Psoas muscle (tissue), 8 donors: Measurements from ENCODE around the gene ZNF683. TPM values are rescaled to one million over a fixed set of nuclear protein-coding genes. Genes with fewer than 3 reads are reported as not detected.

Source experiments
- ATAC-seq, 4 donors: fragments of 200-7000 bp; cut with Tn5 transposase; one replicate each; pipeline ENCODE4 v1.9.1; 2020; ENCODE audit warnings: moderate library complexity in 3 of 4, mild to moderate bottlenecking in 2 of 4
- DNase-seq, 2 donors: peaks; one replicate each; pipeline ENCODE4 v3.0.0-alpha.2; 2020
- H3K27ac ChIP-seq: fragments of 200-600 bp; one replicate; pipeline ENCODE4 v1.8.0; 2022
- H3K27me3 ChIP-seq, 3 donors: fragments of 200-600 bp in 1 of 3; one replicate each; pipeline versions ENCODE4 v1.6.1 to v1.8.0; 2013 to 2022; ENCODE audit warnings: low read length in 2 of 3, mild to moderate bottlenecking in 2 of 3, moderate library complexity in 1 of 3; ENCODE audit not compliant: insufficient read depth in 3 of 3
- H3K36me3 ChIP-seq, 2 donors: fragments of 200-600 bp in 1 of 2; one replicate each; pipeline versions ENCODE4 v1.6.1 to v1.8.0; 2013 to 2022; ENCODE audit warnings: low read depth in 1 of 2, mild to moderate bottlenecking in 1 of 2, moderate library complexity in 1 of 2; ENCODE audit not compliant: insufficient read depth in 1 of 2
- H3K4me1 ChIP-seq: fragments of 200-600 bp; one replicate; pipeline ENCODE4 v1.8.0; 2022
- H3K4me3 ChIP-seq: fragments of 200-600 bp; one replicate; pipeline ENCODE4 v1.8.0; 2022; ENCODE audit warnings: mild to moderate bottlenecking
- H3K9me3 ChIP-seq: fragments of 200-600 bp; one replicate; pipeline ENCODE4 v1.8.0; 2022
- WGBS, 3 donors: extraction: QIAGEN DNeasy Blood & Tissue Kit; methylation state at CpG; one replicate each; pipeline versions ENCODE4 v1.1.6 to v1.1.7; 2013; 5-methylcytosine and 5-hydroxymethylcytosine counted together
- intact Hi-C, 2 donors: fragments of 100-400 bp; cut with DNase I; formaldehyde crosslinking; loops; one replicate each; pipeline versions ENCODE4 v1.11.0 to v1.14.2; 2022
- polyA plus RNA-seq, 3 donors: library from polyadenylated mRNA; stranded (reverse); fragments of 200-250 nt; gene quantifications; one replicate each; pipeline ENCODE4 v1.2.3, GENCODE V29; 2013
- total RNA-seq, 4 donors: library from RNA; stranded (reverse); fragmentation: NEBNext Ultra II Directional in 2 of 4; extraction: Animal tissue kit (Norgen Biotek cat#: 25700) in 2 of 4; gene quantifications; one replicate each; pipeline versions ENCODE4 v1.2.1 to v1.2.4, GENCODE V29; 2021 to 2023
- TF ChIP-seq, protein P1 (sequence below): fragments of 200-600 bp; IDR thresholded peaks from one replicate; pipeline ENCODE4 v1.8.0; 2022; ENCODE audit warnings: antibody characterized with exemption
- donor health status: healthy with polysubstance abuse.
- donor health status: DM: no; HTN: no; CAD: no; lungs with moderate emphysema.
- donor health status: Bipolar disorder and iron deficiency.
- donor health status: healthy.
- donor health status: DM: yes; HTN: yes; CAD: no.
- donor health status: DM: no; HTN: no; CAD: no.
- donor health status: DM: no; HTN: no; CAD: no.
- donor health status: DM: yes; HTN: yes; CAD: no.

The ZNF683 gene
- total and polyA plus RNA-seq, 7 donors = 0.06 TPM; not detected in 6

DNA sequence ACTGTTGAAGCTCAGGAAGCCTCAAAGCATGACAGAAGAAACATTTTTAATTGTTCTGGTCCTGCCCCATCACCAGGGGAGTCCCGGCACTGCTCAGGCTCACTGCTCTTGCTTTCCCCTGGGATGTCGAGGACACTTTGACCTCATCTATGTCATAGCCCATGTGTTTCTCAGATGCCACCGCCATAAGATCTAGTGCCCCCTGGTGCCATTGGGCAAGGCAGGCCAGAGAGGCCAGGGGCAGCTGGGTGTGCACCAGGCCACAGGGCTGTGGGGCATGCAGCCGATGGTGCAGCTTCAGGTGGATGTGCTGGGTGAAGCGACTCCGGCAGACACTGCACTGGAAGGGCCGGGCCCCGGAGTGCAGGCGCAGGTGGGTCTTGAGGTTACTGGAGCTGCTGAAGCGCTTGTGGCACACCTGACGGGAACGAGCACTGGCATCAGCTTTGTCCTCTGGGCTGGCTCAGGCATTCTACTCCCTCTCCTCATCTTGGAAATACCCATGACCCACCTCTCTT lies 10.9 kb downstream of the ZNF683 start:
- 81 to 90% (median 84%) methylated on average over 12 of the region's 12 CpGs for WGBS, 3 donors
- ATAC-seq (no peak), DNase-seq (peak in 1 of 2 donors; percentile 29)
- Histone ChIP-seq H3K4me3 (no peak overlapping the region), H3K9me3 (no peaks in the 10 kb centered on the region), H3K27me3 (peaks cover 0 to 73% (median 15%) of the 10 kb centered on the region in 3 donors), H3K27ac (no peak overlapping the region), H3K4me1 (no peaks in the 10 kb centered on the region), H3K36me3 (no peaks in the 10 kb centered on the region)
- intact Hi-C loops = no loop called here
- TF ChIP-seq, protein P1, sequence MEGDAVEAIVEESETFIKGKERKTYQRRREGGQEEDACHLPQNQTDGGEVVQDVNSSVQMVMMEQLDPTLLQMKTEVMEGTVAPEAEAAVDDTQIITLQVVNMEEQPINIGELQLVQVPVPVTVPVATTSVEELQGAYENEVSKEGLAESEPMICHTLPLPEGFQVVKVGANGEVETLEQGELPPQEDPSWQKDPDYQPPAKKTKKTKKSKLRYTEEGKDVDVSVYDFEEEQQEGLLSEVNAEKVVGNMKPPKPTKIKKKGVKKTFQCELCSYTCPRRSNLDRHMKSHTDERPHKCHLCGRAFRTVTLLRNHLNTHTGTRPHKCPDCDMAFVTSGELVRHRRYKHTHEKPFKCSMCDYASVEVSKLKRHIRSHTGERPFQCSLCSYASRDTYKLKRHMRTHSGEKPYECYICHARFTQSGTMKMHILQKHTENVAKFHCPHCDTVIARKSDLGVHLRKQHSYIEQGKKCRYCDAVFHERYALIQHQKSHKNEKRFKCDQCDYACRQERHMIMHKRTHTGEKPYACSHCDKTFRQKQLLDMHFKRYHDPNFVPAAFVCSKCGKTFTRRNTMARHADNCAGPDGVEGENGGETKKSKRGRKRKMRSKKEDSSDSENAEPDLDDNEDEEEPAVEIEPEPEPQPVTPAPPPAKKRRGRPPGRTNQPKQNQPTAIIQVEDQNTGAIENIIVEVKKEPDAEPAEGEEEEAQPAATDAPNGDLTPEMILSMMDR = no peak

DNA sequence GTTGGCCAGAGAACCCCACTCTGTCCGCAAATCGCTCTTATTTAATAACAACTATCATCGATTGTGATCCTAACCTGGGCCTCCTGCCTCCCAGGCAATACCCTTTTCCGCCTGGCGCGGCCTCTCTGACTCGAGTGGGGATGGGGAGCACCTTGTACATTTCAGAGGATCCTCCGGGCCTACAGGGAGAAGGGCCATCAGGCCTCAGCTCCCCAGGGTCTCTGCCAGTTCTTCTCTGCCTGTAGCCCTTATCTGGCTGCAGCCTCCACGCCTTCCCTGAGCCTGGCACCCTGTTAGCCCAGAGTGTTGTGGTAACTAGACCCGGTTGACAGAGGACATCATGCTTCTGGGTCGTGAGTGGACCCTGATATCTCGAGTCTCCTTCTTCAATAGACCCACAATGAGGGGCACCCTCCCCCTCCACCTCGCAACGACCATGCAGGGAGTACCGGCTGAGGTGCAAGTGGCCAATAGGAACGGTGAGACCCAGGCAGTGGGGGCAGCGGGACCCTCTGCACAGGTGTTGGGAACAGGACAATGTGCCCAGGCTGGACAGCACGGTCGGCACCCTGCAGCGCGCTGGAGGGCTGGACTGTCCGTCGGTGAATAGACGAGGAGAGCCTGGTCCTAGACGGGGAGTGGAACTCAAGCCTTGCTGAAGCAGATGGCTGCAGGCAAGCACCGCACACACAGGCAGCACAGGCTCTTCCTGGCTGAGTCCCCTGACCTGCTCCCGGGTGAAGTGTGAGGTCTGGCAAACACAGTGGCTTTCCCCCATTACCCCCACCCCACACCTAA lies 11.5 kb downstream of the ZNF683 start:
- ATAC-seq = no peak
- H3K4me1 ChIP-seq = no peaks in the 10 kb centered on the region
- no peaks in the 10 kb centered on the region for H3K9me3 ChIP-seq

DNA sequence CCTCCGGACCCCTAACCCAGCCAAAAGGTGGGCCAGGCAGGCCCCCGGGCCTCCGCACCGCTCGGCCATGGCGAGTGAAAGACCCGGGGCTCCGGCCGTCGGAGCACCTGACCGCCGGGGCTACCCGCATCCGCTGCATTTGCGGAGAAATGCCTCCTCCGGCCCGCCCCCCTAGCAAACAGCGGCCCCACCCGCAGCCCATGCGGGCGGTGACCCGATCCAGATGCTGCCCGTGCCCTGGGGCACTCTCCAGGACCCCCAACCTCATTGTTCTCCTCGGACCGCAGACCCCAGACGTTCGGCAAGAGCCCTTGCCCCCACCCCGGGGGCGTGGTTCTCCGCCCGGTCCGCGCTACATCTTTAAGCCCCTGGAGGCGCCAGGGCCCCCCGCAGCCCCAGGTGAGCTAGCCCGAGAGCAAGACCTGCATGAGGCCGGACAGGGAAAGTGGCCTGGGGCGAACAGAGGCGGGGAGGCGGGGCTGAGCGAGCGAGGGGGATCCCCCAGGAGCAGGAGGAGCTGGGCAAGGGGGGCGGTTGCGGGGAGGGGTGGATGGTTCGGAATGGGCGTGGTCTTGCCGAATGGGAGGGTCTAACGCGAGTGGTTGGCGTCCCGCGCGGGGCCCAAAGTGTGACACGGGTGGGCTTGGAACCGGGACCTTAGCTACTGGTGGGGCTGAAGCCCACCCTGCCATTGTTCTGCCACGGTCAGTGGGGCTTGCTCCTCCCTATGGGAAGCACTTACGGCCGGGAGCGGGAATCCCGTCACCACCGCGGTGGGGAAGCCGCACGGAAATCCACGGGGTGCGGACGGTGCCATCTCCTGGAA lies 12.4 kb downstream of the ZNF683 start:
- ATAC-seq = no peak

More for the DNA sequence above, 11.5 kb downstream of the ZNF683 start:
- Histone ChIP-seq H3K4me3 (peak overlapping the region; percentile 48), H3K36me3 (no peaks in the 10 kb centered on the region), H3K27ac (no peak overlapping the region), H3K27me3 (peaks cover 0 to 71% (median 15%) of the 10 kb centered on the region in 3 donors)
- WGBS, 3 donors = 51 to 56% (median 53%) methylated on average over 27 of the region's 27 CpGs
- DNase-seq = no peak
- intact Hi-C loops = no loop called here
- TF ChIP-seq, protein P1 = no peak

DNA sequence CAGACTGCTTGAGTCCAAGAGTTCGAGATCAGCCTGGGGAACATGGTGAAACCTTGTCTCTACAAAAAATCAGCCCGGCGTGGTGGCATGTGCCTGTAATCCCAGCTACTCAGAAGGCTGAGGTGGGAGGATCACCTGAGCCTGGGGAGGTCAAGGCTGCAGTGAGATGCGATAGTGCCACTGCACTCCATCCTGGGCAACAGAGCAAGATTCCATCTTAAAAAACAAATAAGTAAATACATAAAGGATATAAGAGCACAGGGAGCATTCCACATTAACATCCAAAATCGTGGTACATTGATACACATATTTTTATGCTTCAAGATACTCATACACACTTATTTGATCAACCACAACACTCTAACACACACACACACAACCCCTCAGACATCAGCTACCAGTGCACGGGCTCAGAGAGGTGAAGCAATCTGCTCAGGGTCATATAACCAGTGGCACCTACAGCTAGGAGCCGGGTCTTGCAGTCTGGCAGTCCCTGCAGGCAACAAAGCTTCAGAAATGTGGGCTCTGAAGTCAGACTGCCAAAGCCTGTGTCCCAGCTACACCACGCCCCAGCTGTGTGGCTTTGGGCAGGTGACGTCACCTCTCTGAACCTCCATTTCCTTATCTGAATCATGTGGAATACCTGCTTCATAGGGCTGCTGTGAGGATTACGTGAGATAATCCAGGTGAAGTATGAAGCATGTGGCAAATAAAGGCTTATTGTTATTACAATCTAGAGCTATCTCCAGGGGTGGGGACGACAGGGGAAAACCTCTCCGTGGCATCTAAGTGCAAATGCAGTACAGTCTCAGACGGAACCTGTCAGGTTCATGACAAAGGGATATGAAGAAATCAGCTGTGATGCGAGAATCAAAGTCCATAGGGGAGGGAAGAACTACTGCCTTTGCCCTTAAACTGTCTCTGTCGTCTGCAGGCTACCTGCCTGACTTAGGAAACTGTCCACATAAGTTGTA lies 13.9 kb downstream of the ZNF683 start:
- DNase-seq (no peak), ATAC-seq (no peak)
- Histone ChIP-seq H3K4me1 (no peaks in the 10 kb centered on the region), H3K27ac (no peak overlapping the region), H3K9me3 (no peaks in the 10 kb centered on the region), H3K4me3 (no peak overlapping the region), H3K36me3 (no peaks in the 10 kb centered on the region), H3K27me3 (peaks cover 0 to 71% (median 15%) of the 10 kb centered on the region in 3 donors)
- intact Hi-C loops = no loop called here
- TF ChIP-seq, protein P1 = no peak
- 48 to 52% (median 52%) methylated on average over 15 of the region's 15 CpGs for WGBS, 3 donors

More for the DNA sequence above, 12.4 kb downstream of the ZNF683 start:
- 1 to 2% (median 2%) methylated on average over 63 to 67 of the region's 67 CpGs for WGBS, 3 donors
- DNase-seq = no peak
- Histone ChIP-seq H3K27me3 (peaks cover 0 to 70% (median 15%) of the 10 kb centered on the region in 3 donors), H3K4me1 (no peaks in the 10 kb centered on the region), H3K27ac (no peak overlapping the region), H3K4me3 (peak overlapping the region; percentile 48), H3K36me3 (no peaks in the 10 kb centered on the region), H3K9me3 (no peaks in the 10 kb centered on the region)
- intact Hi-C loops = no loop called here
- TF ChIP-seq, protein P1 = no peak
